ENCODE data around the gene RABGAP1L. TPM values are rescaled to one million over a fixed set of nuclear protein-coding genes. Genes with fewer than 3 reads are reported as not detected.

RABGAP1L gene
- total and polyA plus RNA-seq, 7 experiments from 2014 or later, result 38.4 to 97.4 (median 55.1) TPM

- H3K27me3 Mint-ChIP-seq, result no peaks in the 10 kb centered on the region
- Histone ChIP-seq H3K27ac (ENCODE audit: low read depth, low read length) (no peak overlapping the region), H3K4me1 (ENCODE audit: control insufficient read depth in 2 of 2, insufficient read depth in 2 of 2, low read length in 2 of 2) (no peaks in the 10 kb centered on the region), H3K9me3 (ENCODE audit: control insufficient read depth in 2 of 3, low read length in 3 of 3) (no peaks in the 10 kb centered on the region), H3K36me3 (ENCODE audit: control insufficient read depth in 2 of 3, insufficient read depth in 3 of 3, low read length in 3 of 3) (no peaks in the 10 kb centered on the region), H3K4me3 (ENCODE audit: low read length) (no peak overlapping the region), H3K27me3 (ENCODE audit: control insufficient read depth in 2 of 2, insufficient read depth in 2 of 2, low read length in 2 of 2) (no peaks in the 10 kb centered on the region)
- peak overlapping the region in 1 of 9 donors; percentile 41 for H3K27ac Mint-ChIP-seq
- peaks cover 3 to 38% (median 12%) of the 10 kb centered on the region in 5 donors for H3K36me3 Mint-ChIP-seq
- no peak overlapping the region for H3K4me3 Mint-ChIP-seq
- DNase-seq, result no peak
- intact Hi-C loops (cut with micrococcal nuclease), result no loop called here
- peaks cover 0 to 1% (median 0%) of the 10 kb centered on the region in 11 donors for H3K9me3 Mint-ChIP-seq
- no peak for ATAC-seq
- peaks cover 0 to 13% (median 8%) of the 10 kb centered on the region in 7 donors for H3K4me1 Mint-ChIP-seq
- ChIA-PET POLR2A (interaction anchor here (0.6 to 1.1 kb wide), 2 partner anchors 25 to 365 kb away, joined by 3 read pairs; no protein-coding TSS in a partner anchor), CTCF (interaction anchor here (0.6 kb wide), 1 partner anchor 52 kb away, joined by 4 read pairs; no protein-coding TSS in a partner anchor)
Measured at GRCh38 chr1:174825127-174825526, 665.8 kb downstream of the RABGAP1L start.

DNA sequence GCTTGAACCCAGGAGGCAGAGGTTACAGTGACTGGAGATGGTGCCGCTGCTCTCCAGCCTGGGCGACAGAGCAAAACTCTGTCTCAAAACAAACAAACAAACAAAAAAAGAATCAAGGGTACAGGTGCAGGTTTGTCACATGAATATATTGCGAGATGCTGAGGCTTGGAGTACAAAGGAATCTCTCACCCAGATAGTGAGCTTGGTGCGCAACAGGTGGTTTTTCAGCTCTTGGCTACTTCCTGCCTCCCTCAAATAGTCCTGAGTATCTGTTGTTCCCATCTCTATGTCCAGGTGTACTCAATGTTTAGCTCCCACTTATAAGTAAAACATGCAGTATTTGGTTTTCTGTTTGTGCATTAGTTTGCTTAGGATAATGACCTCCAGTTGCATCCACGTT is 666.5 kb downstream of the RABGAP1L start:
- Mint-ChIP-seq H3K4me3 (no peak overlapping the region), H3K27ac (no peak overlapping the region), H3K27me3 (no peaks in the 10 kb centered on the region), H3K9me3 (no peaks in the 10 kb centered on the region), H3K36me3 (peaks cover 0 to 34% (median 7%) of the 10 kb centered on the region in 5 donors), H3K4me1 (peaks cover 0 to 13% (median 8%) of the 10 kb centered on the region in 7 donors)
- Histone ChIP-seq H3K36me3 (ENCODE audit: control insufficient read depth in 2 of 3, insufficient read depth in 3 of 3, low read length in 3 of 3) (no peaks in the 10 kb centered on the region), H3K27me3 (ENCODE audit: control insufficient read depth in 2 of 2, insufficient read depth in 2 of 2, low read length in 2 of 2) (no peaks in the 10 kb centered on the region), H3K9me3 (ENCODE audit: control insufficient read depth in 2 of 3, low read length in 3 of 3) (no peaks in the 10 kb centered on the region), H3K4me3 (ENCODE audit: low read length) (no peak overlapping the region), H3K4me1 (ENCODE audit: control insufficient read depth in 2 of 2, insufficient read depth in 2 of 2, low read length in 2 of 2) (no peaks in the 10 kb centered on the region), H3K27ac (ENCODE audit: low read depth, low read length) (no peak overlapping the region)
- ATAC-seq (no peak), DNase-seq (no peak)
- ChIA-PET CTCF (no interaction called here), POLR2A (interaction anchor here (1.1 kb wide), 1 partner anchor 26 kb away, joined by 3 read pairs; no protein-coding TSS in a partner anchor)
- intact Hi-C loops (cut with micrococcal nuclease), result no loop called here

GRCh38 chr1:174828264-174828663 is 668.9 kb downstream of the RABGAP1L start:
- Mint-ChIP-seq H3K9me3 (no peaks in the 10 kb centered on the region), H3K27ac (no peak overlapping the region), H3K36me3 (peaks cover 0 to 23% (median 4%) of the 10 kb centered on the region in 5 donors), H3K27me3 (no peaks in the 10 kb centered on the region), H3K4me3 (no peak overlapping the region), H3K4me1 (peaks cover 0 to 13% (median 9%) of the 10 kb centered on the region in 7 donors)
- no peaks in the 10 kb centered on the region for H3K36me3 ChIP-seq (ENCODE audit: control insufficient read depth in 2 of 3, insufficient read depth in 3 of 3, low read length in 3 of 3)
- ChIA-PET CTCF (no interaction called here), POLR2A (no interaction called here)
- no peak for DNase-seq
- intact Hi-C loops (cut with micrococcal nuclease), result no loop called here
- no peaks in the 10 kb centered on the region for H3K4me1 ChIP-seq (ENCODE audit: control insufficient read depth in 2 of 2, insufficient read depth in 2 of 2, low read length in 2 of 2)
- no peak overlapping the region for H3K27ac ChIP-seq (ENCODE audit: low read depth, low read length)
- no peaks in the 10 kb centered on the region for H3K27me3 ChIP-seq (ENCODE audit: control insufficient read depth in 2 of 2, insufficient read depth in 2 of 2, low read length in 2 of 2)
- H3K4me3 ChIP-seq (ENCODE audit: low read length), result no peak overlapping the region
- no peaks in the 10 kb centered on the region for H3K9me3 ChIP-seq (ENCODE audit: control insufficient read depth in 2 of 3, low read length in 3 of 3)
- no peak for ATAC-seq

GRCh38 chr1:174829990-174830389 is 670.7 kb downstream of the RABGAP1L start:
- Histone ChIP-seq H3K36me3 (ENCODE audit: control insufficient read depth in 2 of 3, insufficient read depth in 3 of 3, low read length in 3 of 3) (no peaks in the 10 kb centered on the region), H3K27me3 (ENCODE audit: control insufficient read depth in 2 of 2, insufficient read depth in 2 of 2, low read length in 2 of 2) (no peaks in the 10 kb centered on the region), H3K27ac (ENCODE audit: low read depth, low read length) (no peak overlapping the region), H3K9me3 (ENCODE audit: control insufficient read depth in 2 of 3, low read length in 3 of 3) (no peaks in the 10 kb centered on the region), H3K4me3 (ENCODE audit: low read length) (no peak overlapping the region), H3K4me1 (ENCODE audit: control insufficient read depth in 2 of 2, insufficient read depth in 2 of 2, low read length in 2 of 2) (no peaks in the 10 kb centered on the region)
- Mint-ChIP-seq H3K27me3 (no peaks in the 10 kb centered on the region), H3K36me3 (peaks cover 0 to 22% (median 4%) of the 10 kb centered on the region in 5 donors), H3K4me1 (peaks cover 0 to 10% (median 9%) of the 10 kb centered on the region in 7 donors), H3K4me3 (no peak overlapping the region), H3K27ac (no peak overlapping the region), H3K9me3 (no peaks in the 10 kb centered on the region)
- intact Hi-C loops (cut with micrococcal nuclease), result no loop called here
- ATAC-seq (no peak), DNase-seq (no peak)
- POLR2A ChIA-PET, result no interaction called here
- CTCF ChIA-PET, result no interaction called here

DNA sequence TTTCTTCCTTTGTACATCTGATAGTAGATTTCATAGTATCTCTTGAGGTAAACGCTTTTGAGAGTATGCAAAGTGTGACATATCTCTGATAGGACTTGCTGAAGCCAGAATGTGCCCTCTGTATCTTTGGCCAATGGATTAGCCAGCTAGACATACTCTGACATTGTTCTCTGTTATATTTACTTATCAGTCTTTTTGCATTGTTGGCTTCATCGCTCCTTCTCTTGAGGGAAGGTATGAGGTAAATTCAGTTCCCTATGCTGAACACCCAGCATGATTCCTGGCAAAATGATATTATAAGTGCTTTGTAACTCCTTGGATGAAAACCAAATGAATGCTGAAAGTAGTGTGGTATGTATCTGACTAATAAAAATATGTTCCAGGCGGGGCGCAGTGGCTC is 677.2 kb downstream of the RABGAP1L start:
- no peak overlapping the region for H3K27ac Mint-ChIP-seq
- no peaks in the 10 kb centered on the region for H3K27me3 Mint-ChIP-seq
- no peak for DNase-seq
- no peaks in the 10 kb centered on the region for H3K9me3 ChIP-seq (ENCODE audit: control insufficient read depth in 2 of 3, low read length in 3 of 3)
- H3K4me1 ChIP-seq (ENCODE audit: control insufficient read depth in 2 of 2, insufficient read depth in 2 of 2, low read length in 2 of 2), result no peaks in the 10 kb centered on the region
- peaks cover 0 to 23% (median 6%) of the 10 kb centered on the region in 7 donors for H3K4me1 Mint-ChIP-seq
- H3K4me3 Mint-ChIP-seq, result no peak overlapping the region
- POLR2A ChIA-PET, result no interaction called here
- no peak for ATAC-seq
- no peak overlapping the region for H3K27ac ChIP-seq (ENCODE audit: low read depth, low read length)
- no peaks in the 10 kb centered on the region for H3K36me3 ChIP-seq (ENCODE audit: control insufficient read depth in 2 of 3, insufficient read depth in 3 of 3, low read length in 3 of 3)
- CTCF ChIA-PET, result no interaction called here
- intact Hi-C loops (cut with micrococcal nuclease), result no loop called here
- H3K27me3 ChIP-seq (ENCODE audit: control insufficient read depth in 2 of 2, insufficient read depth in 2 of 2, low read length in 2 of 2), result no peaks in the 10 kb centered on the region
- no peaks in the 10 kb centered on the region for H3K9me3 Mint-ChIP-seq
- H3K4me3 ChIP-seq (ENCODE audit: low read length), result no peak overlapping the region
- H3K36me3 Mint-ChIP-seq, result peaks cover 0 to 9% (median 0%) of the 10 kb centered on the region in 5 donors

GRCh38 chr1:174837386-174837785 is 678.1 kb downstream of the RABGAP1L start:
- no peaks in the 10 kb centered on the region for H3K9me3 Mint-ChIP-seq
- peaks cover 0 to 23% (median 6%) of the 10 kb centered on the region in 7 donors for H3K4me1 Mint-ChIP-seq
- no peak overlapping the region for H3K4me3 Mint-ChIP-seq
- ATAC-seq (no peak), DNase-seq (no peak)
- peaks cover 0 to 9% (median 2%) of the 10 kb centered on the region in 5 donors for H3K36me3 Mint-ChIP-seq
- Histone ChIP-seq H3K27me3 (ENCODE audit: control insufficient read depth in 2 of 2, insufficient read depth in 2 of 2, low read length in 2 of 2) (no peaks in the 10 kb centered on the region), H3K4me3 (ENCODE audit: low read length) (no peak overlapping the region), H3K36me3 (ENCODE audit: control insufficient read depth in 2 of 3, insufficient read depth in 3 of 3, low read length in 3 of 3) (no peaks in the 10 kb centered on the region), H3K4me1 (ENCODE audit: control insufficient read depth in 2 of 2, insufficient read depth in 2 of 2, low read length in 2 of 2) (no peaks in the 10 kb centered on the region), H3K27ac (ENCODE audit: low read depth, low read length) (no peak overlapping the region), H3K9me3 (ENCODE audit: control insufficient read depth in 2 of 3, low read length in 3 of 3) (no peaks in the 10 kb centered on the region)
- intact Hi-C loops (cut with micrococcal nuclease), result no loop called here
- POLR2A ChIA-PET, result interaction anchor here (0.6 to 1.2 kb wide), 2 partner anchors 37 to 55 kb away, joined by 3 read pairs; no protein-coding TSS in a partner anchor
- H3K27ac Mint-ChIP-seq, result peak overlapping the region in 1 of 9 donors; percentile 38
- CTCF ChIA-PET, result no interaction called here
- no peaks in the 10 kb centered on the region for H3K27me3 Mint-ChIP-seq

- H3K9me3 Mint-ChIP-seq, result no peaks in the 10 kb centered on the region
- H3K4me1 Mint-ChIP-seq, result peaks cover 0 to 23% (median 6%) of the 10 kb centered on the region in 7 donors
- H3K27ac ChIP-seq (ENCODE audit: low read depth, low read length), result no peak overlapping the region
- intact Hi-C loops (cut with micrococcal nuclease), result no loop called here
- H3K27ac Mint-ChIP-seq, result peak overlapping the region in 1 of 9 donors; percentile 21
- H3K4me3 ChIP-seq (ENCODE audit: low read length), result no peak overlapping the region
- H3K27me3 ChIP-seq (ENCODE audit: control insufficient read depth in 2 of 2, insufficient read depth in 2 of 2, low read length in 2 of 2), result no peaks in the 10 kb centered on the region
- DNase-seq, result no peak
- ChIA-PET POLR2A (no interaction called here), CTCF (no interaction called here)
- H3K9me3 ChIP-seq (ENCODE audit: control insufficient read depth in 2 of 3, low read length in 3 of 3), result no peaks in the 10 kb centered on the region
- no peaks in the 10 kb centered on the region for H3K4me1 ChIP-seq (ENCODE audit: control insufficient read depth in 2 of 2, insufficient read depth in 2 of 2, low read length in 2 of 2)
- no peaks in the 10 kb centered on the region for H3K36me3 ChIP-seq (ENCODE audit: control insufficient read depth in 2 of 3, insufficient read depth in 3 of 3, low read length in 3 of 3)
- peaks cover 0 to 6% (median 2%) of the 10 kb centered on the region in 5 donors for H3K36me3 Mint-ChIP-seq
- no peak for ATAC-seq
- no peaks in the 10 kb centered on the region for H3K27me3 Mint-ChIP-seq
- H3K4me3 Mint-ChIP-seq, result no peak overlapping the region
Measured at GRCh38 chr1:174839211-174839610, 679.9 kb downstream of the RABGAP1L start.

Measured in naive thymus-derived CD4-positive, alpha-beta T cell (primary cell).